Gastroesophageal sphincter (tissue), 4 donors: ENCODE results near the gene HLA-DMA. TPM values are rescaled to one million over a fixed set of nuclear protein-coding genes. Genes with fewer than 3 reads are reported as not detected.

Experiments used
- ATAC-seq: fragments of 150-250 bp; one replicate; pipeline ENCODE4 v1.9.1; 2016; ENCODE audit warnings: mild to moderate bottlenecking, moderate library complexity
- H3K27ac ChIP-seq, 4 donors: fragments of 200-600 bp; sonication (generic) in 3 of 4; 1 replicate in 3 of 4; 2 replicates in 1 of 4; pipeline ENCODE4 v1.5.1; 2016 to 2019
- H3K27me3 ChIP-seq: fragments of 200-600 bp; sonication (generic); one replicate; pipeline ENCODE4 v1.5.1; 2019
- H3K36me3 ChIP-seq, 2 donors: fragments of 200-600 bp; sonication (generic); one replicate each; pipeline ENCODE4 v1.5.1; 2019; ENCODE audit warnings: control low read depth in 1 of 2
- H3K4me1 ChIP-seq, 3 donors: fragments of 200-600 bp; sonication (generic); 1 replicate in 2 of 3; 2 replicates in 1 of 3; pipeline ENCODE4 v1.5.1; 2016 to 2019; ENCODE audit warnings: control low read depth in 2 of 3
- H3K4me3 ChIP-seq, 2 donors: fragments of 200-600 bp; sonication (generic); one replicate each; pipeline ENCODE4 v1.5.1; 2019; ENCODE audit warnings: mild to moderate bottlenecking in 1 of 2, moderate library complexity in 1 of 2
- H3K9me3 ChIP-seq, 3 donors: fragments of 200-600 bp; sonication (generic); one replicate each; pipeline ENCODE4 v1.5.1; 2017 to 2019; ENCODE audit warnings: control low read depth in 2 of 3
- EP300 ChIP-seq: sonication (generic); formaldehyde crosslinking; IDR thresholded peaks from one replicate; pipeline ENCODE4 v1.6.1; 2017; ENCODE audit warnings: antibody characterized with exemption, mild to moderate bottlenecking
- POLR2A ChIP-seq, 2 donors: fragments of 450-650 bp; IDR thresholded peaks; one replicate each; pipeline ENCODE4 v1.6.1; 2017; ENCODE audit warnings: antibody characterized with exemption in 2 of 2, mild to moderate bottlenecking in 2 of 2, moderate library complexity in 1 of 2
- POLR2AphosphoS5 ChIP-seq: sonication (generic); formaldehyde crosslinking; IDR thresholded peaks from one replicate; pipeline ENCODE4 v1.6.1; 2017; ENCODE audit warnings: antibody characterized with exemption
- WGBS, 2 donors: methylation state at CpG; one replicate each; pipeline ENCODE4 v1.1.5; 2018; ENCODE audit warnings: low coverage in 1 of 2; 5-methylcytosine and 5-hydroxymethylcytosine counted together
- total RNA-seq, 4 donors: library from RNA; depleted of rRNA; stranded (reverse); fragments of >200 nt; gene quantifications; one replicate each; pipeline ENCODE4 v1.1.0, GENCODE V29; 2016
- TF ChIP-seq, protein P1 (sequence below), 4 experiments: fragments of 200-600 bp in 2 of 4; fragments of 450-650 bp in 2 of 4; sonication (generic) in 1 of 4; IDR thresholded peaks; one replicate each; pipeline ENCODE4 v1.5.1; 2017 to 2019; ENCODE audit warnings: antibody characterized with exemption in 4 of 4, mild to moderate bottlenecking in 2 of 4, moderate library complexity in 2 of 4

HLA-DMA gene
- 10 to 100 TPM in 2 of 4 donors, 1 to 10 TPM in 2; 5.8 to 43.8 (median 15.8) TPM for total RNA-seq

DNA sequence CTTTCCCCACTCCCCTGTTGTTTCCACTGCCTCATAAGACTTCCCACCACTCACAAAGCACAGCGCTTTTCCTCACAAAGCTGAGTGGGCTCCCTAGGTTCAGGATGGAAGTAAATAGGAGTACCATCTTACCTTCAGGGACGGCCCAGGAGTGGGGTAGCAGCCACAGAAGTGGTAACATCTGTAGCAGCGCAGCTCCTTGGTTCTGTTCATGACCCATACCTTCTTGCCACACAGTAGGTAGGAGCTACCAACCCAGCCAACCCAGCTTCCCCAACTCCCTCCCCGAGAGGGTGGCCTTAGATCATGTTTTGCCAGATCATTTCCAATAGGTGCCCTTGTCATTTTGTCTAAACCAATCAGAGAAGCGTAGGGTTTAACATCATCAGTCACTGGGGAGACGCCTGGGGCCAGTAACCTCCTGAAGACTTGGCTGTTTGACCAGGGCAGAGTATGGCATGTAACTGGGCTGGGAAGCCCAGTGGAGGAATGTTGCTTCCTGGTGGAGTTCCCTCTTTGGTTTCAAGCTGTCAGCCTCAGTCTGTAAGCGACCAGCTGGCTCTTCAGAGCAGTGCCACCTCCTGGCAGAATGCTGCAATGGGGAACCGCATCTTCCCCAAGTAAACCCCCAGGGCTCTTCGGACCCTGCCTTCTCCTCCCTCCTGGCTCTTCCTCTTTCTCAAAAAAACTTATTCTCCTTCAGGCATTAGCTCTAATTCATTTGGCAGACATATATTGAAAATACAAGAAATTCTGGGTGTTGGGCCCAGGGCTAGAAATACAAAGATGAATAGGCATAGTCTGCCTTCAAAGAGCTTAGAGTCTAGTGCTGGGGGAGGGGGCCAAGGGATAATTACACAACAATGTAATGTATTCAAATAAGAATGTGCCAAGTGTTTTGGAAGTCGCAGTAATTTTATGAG is at the start of gene HLA-DMA:
Gene HLA-DMA, minus strand, starts transcription at position 281 of the 923 bp plus-strand sequence. Its CDS starts 61 bp downstream, at position 220.
- H3K4me3 ChIP-seq: peak within 1 kb of the TSS; percentile 23 to 37

GRCh38 chr6:33001685-33002084 is 48.8 kb upstream of the HLA-DMA start:
- H3K4me1 ChIP-seq: no peaks in the 10 kb centered on the region
- no peaks in the 10 kb centered on the region for H3K9me3 ChIP-seq
- H3K4me3 ChIP-seq: no peak overlapping the region
- no peak overlapping the region for H3K27ac ChIP-seq
- H3K27me3 ChIP-seq: peaks cover 56% of the 10 kb centered on the region
- TF ChIP-seq EP300 (no peak), POLR2AphosphoS5 (no peak), POLR2A (IDR thresholded peaks at IDR 0.05) (no peak)
- TF ChIP-seq, protein P1, sequence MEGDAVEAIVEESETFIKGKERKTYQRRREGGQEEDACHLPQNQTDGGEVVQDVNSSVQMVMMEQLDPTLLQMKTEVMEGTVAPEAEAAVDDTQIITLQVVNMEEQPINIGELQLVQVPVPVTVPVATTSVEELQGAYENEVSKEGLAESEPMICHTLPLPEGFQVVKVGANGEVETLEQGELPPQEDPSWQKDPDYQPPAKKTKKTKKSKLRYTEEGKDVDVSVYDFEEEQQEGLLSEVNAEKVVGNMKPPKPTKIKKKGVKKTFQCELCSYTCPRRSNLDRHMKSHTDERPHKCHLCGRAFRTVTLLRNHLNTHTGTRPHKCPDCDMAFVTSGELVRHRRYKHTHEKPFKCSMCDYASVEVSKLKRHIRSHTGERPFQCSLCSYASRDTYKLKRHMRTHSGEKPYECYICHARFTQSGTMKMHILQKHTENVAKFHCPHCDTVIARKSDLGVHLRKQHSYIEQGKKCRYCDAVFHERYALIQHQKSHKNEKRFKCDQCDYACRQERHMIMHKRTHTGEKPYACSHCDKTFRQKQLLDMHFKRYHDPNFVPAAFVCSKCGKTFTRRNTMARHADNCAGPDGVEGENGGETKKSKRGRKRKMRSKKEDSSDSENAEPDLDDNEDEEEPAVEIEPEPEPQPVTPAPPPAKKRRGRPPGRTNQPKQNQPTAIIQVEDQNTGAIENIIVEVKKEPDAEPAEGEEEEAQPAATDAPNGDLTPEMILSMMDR (IDR thresholded peaks at IDR 0.05): no peak
- 42 to 55% methylated on average over 4 of the region's 4 CpGs for WGBS, 2 donors
- ATAC-seq: no peak
- no peaks in the 10 kb centered on the region for H3K36me3 ChIP-seq

More for the DNA sequence above, at the start of gene HLA-DMA:
- TF ChIP-seq, protein P1 (IDR thresholded peaks at IDR 0.05): peak; percentile 52 to 90 (median 86)
- peak; percentile 68 for TF ChIP-seq POLR2AphosphoS5
- TF ChIP-seq EP300: no peak
- peak; percentile 28 to 52 for TF ChIP-seq POLR2A (IDR thresholded peaks at IDR 0.05)
- Histone ChIP-seq H3K36me3 (no peaks in the 10 kb centered on the region), H3K9me3 (no peaks in the 10 kb centered on the region), H3K27ac (peak within 1 kb of the TSS; percentile 76 to 94 (median 82)), H3K4me1 (peaks cover 0 to 19% (median 0%) of the 10 kb centered on the region in 3 donors), H3K27me3 (no peaks in the 10 kb centered on the region)
- ATAC-seq: peak; percentile 100
- 36 to 50% methylated on average over 5 to 8 of the region's 10 CpGs for whole genome bisulfite sequencing, 2 donors

DNA sequence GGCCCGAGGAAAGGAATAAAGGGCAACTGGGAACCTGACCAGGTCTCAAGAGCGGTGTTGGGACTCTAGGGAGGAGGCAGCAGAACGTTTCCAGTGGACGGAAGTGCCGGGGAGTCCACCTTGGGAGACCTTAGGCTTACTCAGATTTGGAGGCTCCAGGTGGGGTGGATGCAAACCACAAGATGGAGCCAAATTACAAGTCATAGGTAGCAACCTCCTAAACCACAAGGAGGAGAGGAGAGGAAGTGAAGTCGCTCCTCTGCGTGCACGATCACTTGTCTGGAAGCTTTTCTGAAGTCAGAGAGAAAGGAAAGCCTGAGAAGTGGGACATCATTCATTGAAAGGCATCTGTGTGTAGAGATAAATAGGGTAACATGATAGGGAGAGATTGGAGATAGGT is 47.2 kb upstream of the HLA-DMA start:
- Histone ChIP-seq H3K27ac (no peak overlapping the region), H3K36me3 (no peaks in the 10 kb centered on the region), H3K4me3 (no peak overlapping the region), H3K4me1 (no peaks in the 10 kb centered on the region), H3K27me3 (peaks cover 55% of the 10 kb centered on the region), H3K9me3 (no peaks in the 10 kb centered on the region)
- TF ChIP-seq, protein P1 (IDR thresholded peaks at IDR 0.05): peak in 1 of 4 experiments; percentile 13
- no peak for TF ChIP-seq EP300
- WGBS, 2 donors: 38 to 43% methylated on average over 6 to 8 of the region's 8 CpGs
- no peak for ATAC-seq

GRCh38 chr6:32995448-32995847 is 42.6 kb upstream of the HLA-DMA start:
- TF ChIP-seq POLR2A (IDR thresholded peaks at IDR 0.05): no peak
- WGBS, 2 donors: 23 to 28% methylated on average over 2 of the region's 2 CpGs

GRCh38 chr6:32993363-32993973 is 40.6 kb upstream of the HLA-DMA start:
- TF ChIP-seq POLR2A (IDR thresholded peaks at IDR 0.05) (no peak), EP300 (no peak), POLR2AphosphoS5 (no peak)
- TF ChIP-seq, protein P1 (IDR thresholded peaks at IDR 0.05): no peak
- 87 to 91% methylated on average over 9 of the region's 9 CpGs for WGBS, 2 donors

More at GRCh38 chr6:32995448-32995847, 42.6 kb upstream of the HLA-DMA start:
- Histone ChIP-seq H3K27me3 (peaks cover 27% of the 10 kb centered on the region), H3K4me1 (no peaks in the 10 kb centered on the region), H3K36me3 (no peaks in the 10 kb centered on the region), H3K4me3 (no peak overlapping the region), H3K9me3 (no peaks in the 10 kb centered on the region), H3K27ac (no peak overlapping the region)
- ATAC-seq: no peak

More at GRCh38 chr6:32993363-32993973, 40.6 kb upstream of the HLA-DMA start:
- no peak for ATAC-seq
- Histone ChIP-seq H3K27me3 (peaks cover 15% of the 10 kb centered on the region), H3K4me1 (no peaks in the 10 kb centered on the region), H3K27ac (no peak overlapping the region), H3K36me3 (no peaks in the 10 kb centered on the region), H3K9me3 (no peaks in the 10 kb centered on the region), H3K4me3 (no peak overlapping the region)
